DMS114 treated with DMSO at 0.1 percent for 48 hours (cell line): Measurements from ENCODE around the gene DRC7.

ENCODE experiments used
- DNase-seq: peaks from one replicate; lab custom pipeline; 2025; ENCODE audit not compliant: unreplicated experiment; lab: John Stamatoyannopoulos, UW

DRC7 gene

GRCh38 chr16:57749856-57750452 lies 55.3 kb downstream of the DRC7 start:
- no peak for DNase-seq

GRCh38 chr16:57750796-57751538 lies 56.4 kb downstream of the DRC7 start:
- DNase-seq: no peak

- DNase-seq: no peak
Observed at GRCh38 chr16:57751539-57752202, 57.1 kb downstream of the DRC7 start.

- no peak for DNase-seq
Observed at GRCh38 chr16:57752203-57752580, 57.6 kb downstream of the DRC7 start.

GRCh38 chr16:57752581-57753447 lies 58.2 kb downstream of the DRC7 start:
- no peak for DNase-seq

- no peak for DNase-seq
Observed at GRCh38 chr16:57753448-57754353, 59.1 kb downstream of the DRC7 start.

- DNase-seq: no peak
Observed at GRCh38 chr16:57754354-57755060, 59.9 kb downstream of the DRC7 start.

DNA sequence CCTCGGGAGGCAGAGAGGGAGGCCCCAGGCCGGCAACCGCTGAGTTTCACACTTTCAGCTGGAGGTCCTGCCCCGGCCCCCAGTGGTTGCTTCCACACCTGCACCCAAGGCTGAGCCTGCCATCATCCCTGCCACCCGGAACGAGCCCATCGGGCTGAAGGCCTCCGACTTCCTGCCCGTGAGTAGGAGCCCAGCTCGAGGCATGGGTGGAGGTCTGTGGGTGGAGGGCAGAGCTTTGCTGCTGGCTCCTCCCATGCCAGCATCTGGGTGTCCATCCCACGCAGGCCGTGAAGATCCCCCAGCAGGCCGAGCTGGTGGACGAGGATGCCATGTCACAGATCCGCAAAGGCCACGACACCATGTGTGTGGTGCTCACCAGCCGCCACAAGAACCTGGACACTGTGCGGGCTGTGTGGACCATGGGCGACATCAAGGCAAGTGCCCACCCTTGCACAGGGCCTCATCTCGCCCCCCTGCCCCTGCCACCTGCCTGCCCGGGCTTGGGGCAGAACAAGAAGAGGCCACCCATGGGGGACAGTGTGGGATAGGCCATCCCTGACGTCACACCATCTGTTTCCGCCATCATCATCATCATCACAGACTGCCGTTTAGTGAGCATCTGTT lies 60.6 kb downstream of the DRC7 start:
- DNase-seq: no peak

- DNase-seq: no peak
Observed at GRCh38 chr16:57755726-57756423, 61.3 kb downstream of the DRC7 start.

- no peak for DNase-seq
Observed at GRCh38 chr16:57756424-57757325, 62.1 kb downstream of the DRC7 start.

DNA sequence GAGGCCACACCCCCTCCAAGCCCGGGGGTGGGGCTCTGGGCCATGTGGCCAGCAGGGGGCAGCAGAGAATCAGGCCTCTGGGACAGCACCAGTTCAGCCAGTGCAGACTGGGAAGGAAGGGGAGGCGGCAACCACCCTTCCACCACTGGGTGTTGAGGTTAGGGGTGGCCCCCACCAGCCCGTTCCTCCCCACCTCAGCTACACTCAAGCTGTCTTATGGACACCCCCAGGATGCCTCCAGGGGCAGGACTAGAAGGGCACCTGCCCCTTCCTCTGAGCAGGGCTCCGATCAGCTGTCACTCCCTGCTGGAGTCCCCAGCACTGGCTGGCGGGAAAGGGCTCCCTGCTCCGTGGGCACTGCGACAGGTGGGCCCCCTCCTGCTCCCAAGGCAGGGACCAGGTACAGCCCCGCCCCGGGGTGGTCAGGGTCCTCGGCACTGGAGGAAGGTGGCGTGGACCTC lies 62.8 kb downstream of the DRC7 start:
- peak; percentile 43 for DNase-seq

GRCh38 chr16:57757883-57758282 lies 63.3 kb downstream of the DRC7 start:
- DNase-seq: no peak

DNA sequence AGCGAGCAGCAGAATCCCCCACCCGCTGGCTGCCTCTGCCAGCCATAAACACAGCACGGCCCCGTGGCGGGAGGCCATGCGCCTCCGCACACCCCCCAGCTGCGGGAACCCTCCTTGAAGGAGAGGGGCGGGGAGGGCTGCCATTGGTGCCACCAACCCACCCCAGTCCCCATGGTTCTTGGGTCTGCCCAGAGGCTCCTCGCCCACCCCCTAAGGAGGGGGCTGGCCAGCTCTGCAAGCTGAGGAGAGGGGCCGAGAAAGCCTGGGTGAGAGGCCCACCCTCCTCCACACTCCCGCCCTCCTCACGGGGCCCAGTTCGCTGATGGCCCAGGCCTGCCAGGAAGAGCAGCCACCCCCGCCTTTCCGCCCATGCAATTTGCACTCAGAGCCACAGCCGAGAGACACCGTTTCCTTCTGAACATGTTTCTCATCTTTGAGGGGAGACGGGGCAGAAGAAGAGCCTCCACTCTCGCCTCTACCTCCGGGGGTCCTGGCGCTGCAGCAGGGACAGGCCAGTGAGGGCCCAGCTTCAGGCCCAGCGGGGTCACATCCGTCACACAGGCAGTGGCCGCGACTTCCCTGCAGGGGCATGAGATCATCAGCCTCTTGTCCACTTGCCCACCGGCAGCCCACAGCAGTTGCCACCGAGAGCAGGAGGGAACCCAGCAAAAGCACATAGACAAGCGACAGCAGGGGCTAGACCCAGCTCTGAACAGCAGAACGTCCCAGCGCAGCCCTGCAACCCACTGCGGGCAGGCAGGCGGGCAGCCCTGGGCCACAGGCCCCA lies 63.9 kb downstream of the DRC7 start:
- no peak for DNase-seq

DNA sequence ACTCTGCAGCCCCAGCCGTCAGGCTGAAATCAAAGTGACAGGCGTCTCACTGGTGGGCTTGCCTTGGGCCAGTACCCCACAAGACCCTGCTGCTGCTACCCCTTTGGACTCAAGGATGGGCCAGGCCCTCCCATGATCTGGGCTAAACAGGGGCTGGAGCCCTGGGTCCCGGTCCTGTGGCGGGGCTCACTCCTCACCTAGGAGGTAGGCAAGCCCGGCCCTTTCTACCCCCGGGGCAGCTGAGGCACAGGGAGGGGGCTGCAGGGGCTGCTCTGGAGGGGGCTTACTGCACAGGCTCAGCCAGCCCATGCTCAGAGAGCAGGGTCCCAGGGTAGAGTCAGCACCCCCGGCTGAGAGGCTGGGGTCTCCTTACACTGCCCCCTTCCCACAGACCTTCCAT lies 64.5 kb downstream of the DRC7 start:
- no peak for DNase-seq

GRCh38 chr16:57759541-57760356 lies 65.1 kb downstream of the DRC7 start:
- no peak for DNase-seq
